Stimulated activated CD4-positive, alpha-beta T cell treated with anti-CD3 and anti-CD28 coated beads, Interleukin-4, amount 100 ng/mL, for 48 hours (primary cell): ENCODE measurements around the gene CCDC167.
A peak's percentile ranks its signal among the peaks of the same experiment; 100 is the strongest.

Source experiments
- DNase-seq, 2 donors: peaks; one replicate each; pipeline ENCODE4 v3.0.0-alpha.2; 2020; ENCODE audit warnings: low read depth in 2 of 2

CCDC167 gene

DNA sequence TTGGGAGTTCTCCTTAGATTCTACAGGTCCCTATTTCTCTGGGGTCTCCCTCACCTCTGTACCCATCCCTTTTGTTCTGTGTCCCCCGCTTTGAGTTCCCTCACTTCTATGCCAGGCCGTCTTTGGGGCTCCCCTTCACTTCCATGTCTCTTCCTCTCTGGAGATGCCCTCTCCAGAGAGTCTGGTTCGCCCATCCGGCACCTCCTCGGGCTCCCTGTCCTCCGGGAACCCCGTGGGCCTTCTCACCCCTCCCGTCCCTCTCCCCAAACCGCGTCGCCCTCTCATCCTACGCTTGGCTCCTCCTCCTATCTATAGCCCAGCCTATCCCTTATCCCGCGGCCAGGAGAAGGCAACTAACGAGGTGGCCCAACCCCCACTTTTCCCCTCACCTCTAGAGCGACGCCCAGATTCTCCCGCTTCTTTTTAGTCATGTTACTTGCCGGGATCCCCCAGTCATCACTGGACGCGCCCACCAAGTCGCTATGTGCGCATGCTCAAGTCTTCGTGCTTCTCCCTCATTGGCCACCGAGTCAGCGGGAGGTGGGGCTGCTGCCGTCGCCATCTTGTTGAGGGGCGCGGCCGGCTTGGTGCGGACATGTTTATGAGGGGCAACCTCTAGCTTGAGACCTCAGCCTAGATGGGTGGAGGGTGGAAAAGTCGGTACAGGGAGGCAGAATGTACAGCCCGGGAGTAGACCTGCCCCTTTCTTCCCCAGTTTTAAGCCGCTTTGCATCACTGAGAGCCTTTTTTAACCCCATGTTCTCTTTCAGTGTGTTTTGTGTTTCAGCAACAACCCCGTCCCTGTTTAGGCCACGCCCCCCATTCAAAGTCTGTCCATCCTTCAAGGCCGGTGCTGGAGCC, at the start of gene CCDC167:
Gene CCDC167 (minus strand): TSS at position 461 of the 861 bp plus-strand sequence. CDS start 30 bp downstream, at position 431.
- peak; percentile 94 to 98 for DNase-seq

DNA sequence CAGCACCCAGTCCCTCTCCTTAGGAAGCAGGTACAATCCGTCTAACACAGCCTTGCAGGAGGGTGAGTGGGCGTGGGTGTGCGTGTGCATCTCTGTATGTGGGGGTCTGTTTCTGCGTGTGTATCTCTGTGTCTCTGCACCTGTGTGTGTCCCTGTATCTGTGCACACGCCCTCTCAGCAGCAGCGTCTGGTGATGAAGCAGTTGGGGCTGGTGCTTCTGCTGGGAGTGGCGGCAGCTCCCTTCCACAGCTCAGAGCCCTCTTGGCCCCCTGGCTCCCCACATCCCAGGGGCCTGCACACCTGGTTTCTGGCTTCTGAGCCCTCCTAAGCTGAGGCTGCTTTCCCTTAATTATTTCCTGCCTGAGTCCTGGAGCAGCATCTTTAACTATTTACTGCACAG, 49.5 kb upstream of the CCDC167 start:
- DNase-seq = no peak

DNA sequence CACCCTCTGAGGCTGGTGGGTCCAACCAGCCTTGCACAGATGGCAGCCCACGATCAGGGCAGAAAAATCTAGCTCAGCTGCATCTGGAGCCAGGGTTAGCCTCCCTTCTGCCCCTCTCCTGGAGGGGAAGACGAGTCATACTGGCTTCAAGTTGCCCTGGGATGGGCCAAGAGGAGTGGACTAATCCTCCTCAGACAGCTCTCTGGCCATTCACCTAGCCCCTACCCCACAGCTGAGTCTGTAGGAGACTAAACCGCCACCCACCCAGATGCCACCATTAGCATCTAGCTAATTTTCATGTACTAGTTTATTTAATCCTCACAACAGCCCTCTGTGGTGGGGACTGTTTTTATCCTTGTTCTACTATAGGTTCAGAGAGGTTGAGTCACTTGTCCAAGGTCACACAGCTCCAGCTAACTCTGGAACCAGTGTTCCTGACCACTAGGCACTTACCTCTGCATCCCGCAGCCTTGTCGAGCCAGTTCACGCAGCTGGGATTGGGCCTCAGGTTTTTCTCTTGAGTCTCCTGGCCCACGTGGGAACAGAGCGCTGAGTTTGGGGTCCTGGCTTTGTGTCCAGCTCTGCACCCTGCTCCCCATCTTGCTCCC, 48.5 kb upstream of the CCDC167 start:
- no peak for DNase-seq

DNA sequence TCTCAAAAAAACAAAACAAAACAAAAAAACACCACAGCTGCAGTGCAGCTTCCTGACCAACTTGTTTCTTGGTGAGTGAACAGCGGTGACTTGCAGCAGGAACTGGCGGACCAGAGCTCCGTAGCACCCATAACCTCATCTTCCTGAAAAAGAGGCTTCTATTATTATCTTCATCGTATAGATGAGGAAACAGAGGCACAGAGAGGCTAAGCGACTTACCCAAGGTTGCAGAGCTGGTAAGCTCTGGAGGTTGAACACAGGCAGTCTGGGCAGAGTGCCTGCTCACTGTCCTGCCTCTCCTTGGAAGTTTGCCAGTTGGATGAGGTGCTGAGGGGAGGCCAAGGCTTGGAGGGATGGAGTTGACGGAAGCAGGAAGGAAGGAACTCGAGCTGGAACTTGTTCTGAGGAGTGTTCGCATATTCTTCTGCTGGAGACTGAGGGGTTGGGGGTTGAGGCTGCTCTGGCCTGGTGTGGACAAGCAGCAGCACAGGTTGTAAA, 47.9 kb upstream of the CCDC167 start:
- no peak for DNase-seq

DNA sequence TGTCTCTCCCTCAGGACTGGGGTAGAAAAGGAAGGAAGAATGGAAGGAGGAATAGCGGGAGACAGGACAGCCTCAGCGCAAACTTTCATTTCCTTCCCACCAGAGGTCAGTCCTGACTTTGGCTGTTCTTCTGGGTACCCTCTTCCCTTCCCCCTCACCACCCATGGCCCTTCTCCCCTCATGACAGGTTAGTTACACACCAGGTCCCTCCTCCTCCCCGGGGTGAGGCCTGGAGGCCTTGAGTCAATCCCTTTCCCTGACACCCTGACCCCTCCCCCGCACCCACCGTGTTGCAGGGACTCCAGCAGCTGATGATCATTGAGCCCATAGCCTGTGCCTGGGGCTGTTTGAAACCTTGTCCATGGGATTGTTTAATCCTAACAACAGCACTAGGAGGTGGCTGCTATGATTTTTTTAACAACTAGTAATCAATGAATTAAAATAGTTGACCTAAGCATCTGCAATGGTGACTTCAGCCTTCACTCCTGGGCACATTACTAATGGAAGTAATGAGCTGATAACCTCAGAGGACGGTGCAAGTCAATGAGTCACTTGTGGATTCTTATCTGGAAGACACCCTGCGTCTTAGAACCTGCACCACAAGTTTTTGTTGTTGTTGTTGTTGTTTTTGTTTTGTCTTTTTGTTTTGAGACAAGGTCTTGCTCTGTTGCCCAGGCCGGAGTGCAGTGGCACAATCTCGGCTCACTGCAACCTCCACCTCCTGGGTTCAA, 46.6 kb upstream of the CCDC167 start:
- DNase-seq = no peak

DNA sequence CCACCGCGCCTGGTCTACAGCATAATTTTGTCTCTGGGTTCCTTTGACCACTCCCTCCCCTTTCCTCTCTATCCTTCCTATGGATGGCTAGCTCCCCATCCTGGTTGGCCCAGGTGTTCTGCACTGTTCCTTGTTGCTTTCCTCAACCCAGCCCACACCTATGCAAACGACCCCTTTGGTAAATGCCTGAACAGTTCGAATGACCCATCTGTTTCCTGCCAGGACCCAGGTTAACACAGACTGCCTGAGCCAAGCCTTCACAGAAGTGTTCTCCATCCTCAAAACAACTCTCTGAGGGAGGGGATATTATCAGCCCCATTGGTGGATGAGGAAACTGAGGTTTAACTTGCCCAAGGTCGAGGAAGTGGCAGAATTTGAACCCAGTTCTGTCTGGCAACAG, 44.8 kb upstream of the CCDC167 start:
- DNase-seq = no peak

DNA sequence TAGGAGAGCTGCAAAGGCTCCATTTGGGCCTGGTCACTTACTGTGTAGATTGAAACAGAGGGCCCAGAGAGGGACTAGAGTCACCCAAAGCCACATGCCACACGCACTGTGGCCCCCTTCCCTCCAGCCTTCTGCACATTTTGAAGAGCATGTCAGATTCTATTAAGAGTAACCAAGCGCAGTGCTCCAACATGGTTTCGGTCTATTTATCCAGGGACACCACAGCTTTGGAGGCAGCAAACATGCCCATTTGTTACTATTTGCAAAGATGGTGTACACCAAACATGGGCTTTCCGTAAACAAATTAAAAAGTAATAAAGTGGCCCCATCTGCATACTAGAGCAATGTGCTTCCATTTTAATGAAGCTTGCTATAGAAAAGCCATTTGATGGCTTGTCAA, 43.7 kb upstream of the CCDC167 start:
- DNase-seq = no peak

DNA sequence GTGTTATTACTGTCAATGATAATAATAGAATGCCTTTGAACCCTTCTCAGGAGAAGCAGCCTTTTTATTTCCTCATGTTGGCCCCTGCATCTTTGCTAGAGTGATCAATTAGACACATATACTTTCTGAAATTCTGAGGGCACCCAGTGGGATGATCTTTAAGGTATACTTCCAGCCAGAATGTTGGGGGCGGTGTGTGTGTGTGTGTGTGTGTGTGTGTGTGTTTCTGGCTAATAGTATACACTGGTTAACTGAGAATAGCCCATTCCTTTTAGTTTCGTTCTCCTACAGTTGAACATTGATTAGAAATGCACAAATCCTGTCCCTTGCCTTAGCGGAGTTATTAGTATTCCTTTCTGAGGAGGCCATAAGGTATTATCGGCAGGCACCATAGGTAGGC, 41.7 kb upstream of the CCDC167 start:
- no peak for DNase-seq

DNA sequence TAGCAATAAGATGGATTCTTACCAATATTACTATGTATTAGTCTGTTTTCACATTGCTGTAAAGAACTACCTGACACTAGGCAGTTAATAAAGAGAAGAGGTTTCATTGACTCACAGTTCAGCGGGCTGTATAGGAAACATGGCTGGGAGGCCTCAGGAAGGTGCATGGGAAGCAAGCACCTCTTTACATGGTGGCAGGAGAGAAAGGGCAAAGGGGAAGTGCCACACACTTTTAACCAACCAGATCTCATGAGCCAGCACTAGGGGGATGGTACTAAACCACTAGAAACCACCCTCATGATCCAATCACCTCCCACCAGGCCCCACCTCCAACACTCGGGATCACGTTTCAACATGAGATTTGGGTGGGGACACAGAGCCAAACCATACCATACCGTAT, 40.7 kb upstream of the CCDC167 start:
- no peak for DNase-seq

DNA sequence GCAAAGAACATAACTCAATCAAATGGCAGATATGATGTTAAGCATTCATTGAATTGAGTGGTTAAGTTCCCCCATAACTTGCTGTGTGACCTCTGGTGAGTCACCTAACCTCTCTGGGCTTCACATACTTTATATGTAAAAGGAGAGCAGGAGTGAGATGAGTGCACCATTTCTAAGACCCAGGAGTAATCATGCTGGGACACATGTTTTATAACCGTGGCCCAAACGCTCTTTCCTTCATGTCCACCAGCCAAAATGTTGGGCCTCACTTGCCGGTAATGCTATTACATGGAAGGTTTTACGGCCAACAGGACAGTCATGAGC, 40.3 kb upstream of the CCDC167 start:
- no peak for DNase-seq

DNA sequence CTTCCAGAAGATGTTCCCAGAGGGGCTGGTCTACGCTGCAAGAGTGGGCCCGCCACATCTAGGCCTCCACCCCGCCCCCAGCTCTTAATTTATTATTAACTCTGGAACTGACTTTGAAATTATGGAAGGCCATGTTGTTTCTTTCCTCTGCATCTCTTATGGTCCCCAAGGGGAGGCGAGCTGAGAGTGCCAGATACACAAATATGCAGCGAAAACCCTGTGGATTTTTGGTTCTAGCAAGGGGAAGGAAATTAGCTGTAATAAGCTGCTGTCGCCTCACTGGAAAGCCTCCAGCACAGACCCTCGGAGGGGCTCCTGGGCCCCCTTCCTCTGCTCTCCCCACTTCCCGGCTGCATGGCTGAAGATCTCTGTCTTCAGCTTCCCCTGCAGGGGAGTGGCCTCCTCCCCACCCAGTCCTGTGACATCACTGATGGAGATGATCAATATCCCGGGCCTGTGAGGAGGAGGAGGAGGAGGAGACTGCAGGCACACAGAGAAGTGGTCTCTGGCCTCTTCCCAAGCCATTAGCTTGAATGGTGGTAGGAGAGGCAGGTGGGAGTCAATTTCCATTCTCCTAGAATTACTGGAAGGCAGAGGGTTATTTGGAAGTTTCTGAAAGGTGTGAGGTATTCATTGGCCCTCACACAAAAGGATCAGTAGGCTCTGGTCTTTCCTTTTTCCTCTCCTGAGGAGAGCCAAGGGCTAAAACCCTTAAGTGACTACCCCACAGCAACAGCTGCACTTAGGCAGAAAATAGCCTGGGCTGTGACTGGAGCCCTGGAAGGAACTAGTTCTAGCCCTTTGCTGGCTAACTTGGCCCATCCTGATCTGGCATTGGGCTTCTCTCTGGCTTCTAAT, 39.7 kb upstream of the CCDC167 start:
- DNase-seq = no peak

DNA sequence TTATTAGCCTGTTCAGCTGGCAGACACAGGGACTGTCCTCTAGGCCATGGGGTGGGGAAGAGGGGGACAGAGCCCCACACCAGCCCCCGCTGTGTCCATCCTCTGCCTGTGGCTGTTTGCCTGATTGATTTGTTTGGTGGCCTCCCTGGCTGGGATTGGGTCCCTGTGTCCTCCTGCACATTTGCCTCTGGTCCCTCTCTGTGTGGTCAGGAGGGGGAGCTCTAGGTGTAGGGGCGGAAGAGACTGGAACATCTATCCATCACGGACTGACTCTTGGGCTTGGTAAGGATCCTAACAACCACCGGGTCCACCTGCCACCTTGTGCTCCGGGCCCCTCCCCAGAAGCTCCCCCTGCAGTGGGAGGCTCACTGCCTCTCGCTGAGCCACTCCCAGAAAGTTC, 38.4 kb upstream of the CCDC167 start:
- DNase-seq = no peak

DNA sequence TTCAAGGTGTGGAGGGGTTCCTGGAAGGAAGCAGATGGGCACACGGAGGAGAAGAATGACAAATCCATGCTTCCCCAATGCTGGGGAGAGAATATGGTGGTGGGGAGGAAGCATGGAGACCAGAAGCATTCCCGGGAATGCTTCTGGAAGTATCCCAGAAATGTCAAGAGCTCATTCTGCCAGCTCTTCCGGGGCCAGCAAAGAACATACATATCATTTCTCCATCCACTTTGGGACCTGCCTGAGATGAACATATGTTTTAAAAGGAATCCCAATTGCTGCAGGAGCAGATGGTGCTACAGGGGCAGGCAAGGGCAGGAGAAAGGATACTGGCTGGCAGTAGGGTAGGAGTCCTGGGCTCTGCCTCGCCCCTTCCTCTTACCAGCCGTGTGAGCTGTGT, 37.9 kb upstream of the CCDC167 start:
- no peak for DNase-seq

DNA sequence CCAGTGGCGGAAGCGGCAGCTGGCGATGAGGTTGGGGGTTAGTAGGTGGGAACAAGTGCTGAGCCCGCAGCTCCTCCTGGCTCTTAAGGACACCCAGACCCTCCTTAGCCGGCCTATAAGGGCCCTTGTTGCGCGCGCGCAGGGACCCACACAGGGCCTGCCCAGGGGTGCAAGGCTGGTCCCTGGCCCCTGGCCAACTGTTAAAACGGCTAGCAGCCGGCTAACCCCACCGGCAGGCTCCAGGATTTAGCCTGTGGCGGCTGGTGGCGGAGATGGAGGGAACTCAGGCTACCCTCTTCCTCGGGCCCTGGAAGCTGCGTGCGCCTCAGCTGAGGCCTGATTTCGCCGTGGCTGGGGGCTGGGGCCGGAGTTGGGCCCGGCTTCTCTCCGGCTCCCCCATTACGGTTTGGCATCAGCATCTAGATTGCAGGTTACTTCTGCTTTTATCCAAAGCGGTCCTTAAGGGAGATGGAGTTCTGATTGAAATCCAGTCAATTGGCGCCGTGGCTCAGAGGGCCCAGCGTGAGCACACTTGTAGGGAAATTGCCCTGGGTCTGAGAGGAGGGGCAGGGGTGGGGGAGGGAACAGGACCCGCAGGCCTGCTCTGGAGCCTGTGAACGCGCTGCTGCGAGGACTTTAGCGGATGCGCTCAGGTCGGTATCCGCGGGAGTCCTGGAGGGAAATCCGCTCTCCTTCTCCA, 36.9 kb upstream of the CCDC167 start:
- no peak for DNase-seq

DNA sequence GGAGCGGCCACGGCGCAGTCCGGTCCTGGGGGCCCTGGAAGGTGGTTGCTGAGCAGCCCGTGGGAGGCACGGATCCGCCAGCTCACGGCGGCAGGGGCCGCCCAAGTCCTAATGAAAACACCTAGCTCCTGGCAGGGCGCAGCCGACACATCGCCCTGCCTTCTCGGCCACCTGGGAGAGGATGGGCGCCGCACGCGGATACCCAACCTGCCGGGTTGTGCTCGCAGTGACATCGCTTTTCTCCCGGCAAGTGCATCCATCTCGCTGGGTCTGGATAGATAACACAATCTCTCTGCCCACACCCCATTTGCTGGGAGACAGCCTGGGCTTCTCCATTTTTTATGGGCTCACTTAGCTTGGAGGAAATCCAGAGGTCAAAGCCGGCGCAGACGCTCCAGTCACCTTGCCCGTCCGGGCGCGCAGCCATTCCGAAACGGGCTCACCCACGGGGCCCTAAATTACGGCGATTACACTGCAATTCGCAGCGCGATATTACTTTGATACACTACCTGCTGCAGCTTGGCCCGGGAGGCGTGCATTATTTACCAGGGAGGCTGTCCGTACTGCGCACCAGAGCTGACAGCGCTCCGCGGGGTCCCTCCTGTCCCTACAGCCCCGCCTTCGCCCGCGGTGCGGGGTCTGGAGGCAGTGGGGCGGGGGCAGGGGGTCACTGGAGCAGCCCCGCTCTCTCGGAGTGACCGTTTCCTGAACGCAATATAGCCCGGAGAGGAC, 36.2 kb upstream of the CCDC167 start:
- DNase-seq = peak in 1 of 2 donors; percentile 18

DNA sequence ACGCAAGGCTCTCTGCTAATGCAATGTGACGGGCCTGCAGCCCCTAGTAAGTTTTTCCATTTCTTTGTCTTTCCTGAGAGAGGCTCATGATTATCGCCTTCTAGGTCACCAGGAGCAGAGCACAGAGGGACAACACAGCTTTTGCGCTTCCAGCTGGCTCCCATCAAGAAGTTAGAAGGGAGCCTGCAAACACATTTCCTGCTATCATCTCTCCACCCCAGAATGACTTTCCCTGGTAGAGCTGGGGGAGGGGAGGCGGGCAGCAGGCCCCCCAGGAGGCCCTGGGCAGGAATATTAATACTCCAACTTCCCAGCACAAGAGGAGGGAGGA, 35.7 kb upstream of the CCDC167 start:
- no peak for DNase-seq

DNA sequence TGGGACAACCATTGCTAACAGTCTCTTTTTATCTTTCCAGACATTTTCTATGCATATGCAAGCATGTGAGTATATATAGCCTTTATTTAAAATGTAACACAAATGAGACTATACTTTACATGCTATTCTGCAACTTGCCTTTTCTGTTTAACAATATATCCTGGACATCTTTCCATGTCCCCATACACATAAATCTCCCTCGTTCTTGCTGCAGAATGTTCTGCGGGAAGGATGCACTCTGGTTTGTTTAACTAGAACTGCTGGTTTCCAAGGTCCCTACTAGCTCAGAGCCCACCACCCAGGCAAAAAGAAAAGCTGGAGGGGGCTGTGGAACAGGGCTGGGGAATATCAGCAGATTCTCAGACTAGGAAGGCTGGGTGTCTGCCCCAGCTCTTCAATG, 35.2 kb upstream of the CCDC167 start:
- no peak for DNase-seq

DNA sequence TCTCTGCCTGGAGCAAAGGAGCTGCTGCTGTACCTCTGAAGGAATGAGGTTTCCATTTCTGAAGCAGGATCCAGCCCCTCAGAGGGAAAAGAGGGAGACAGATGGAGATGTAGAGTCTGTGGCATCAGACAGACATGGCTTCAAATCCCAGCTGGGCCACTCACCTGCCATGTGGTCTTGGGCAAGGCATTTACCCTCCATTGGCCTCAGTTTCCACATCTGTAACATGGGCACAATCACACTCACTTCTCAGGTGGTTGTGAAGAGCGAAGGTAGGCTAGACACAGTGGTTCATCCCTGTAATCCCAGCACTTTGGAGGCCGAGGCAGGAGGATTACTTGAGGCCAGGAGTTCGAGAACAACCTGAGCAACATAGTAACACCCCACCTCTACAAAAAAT, 32.4 kb upstream of the CCDC167 start:
- DNase-seq = no peak

DNA sequence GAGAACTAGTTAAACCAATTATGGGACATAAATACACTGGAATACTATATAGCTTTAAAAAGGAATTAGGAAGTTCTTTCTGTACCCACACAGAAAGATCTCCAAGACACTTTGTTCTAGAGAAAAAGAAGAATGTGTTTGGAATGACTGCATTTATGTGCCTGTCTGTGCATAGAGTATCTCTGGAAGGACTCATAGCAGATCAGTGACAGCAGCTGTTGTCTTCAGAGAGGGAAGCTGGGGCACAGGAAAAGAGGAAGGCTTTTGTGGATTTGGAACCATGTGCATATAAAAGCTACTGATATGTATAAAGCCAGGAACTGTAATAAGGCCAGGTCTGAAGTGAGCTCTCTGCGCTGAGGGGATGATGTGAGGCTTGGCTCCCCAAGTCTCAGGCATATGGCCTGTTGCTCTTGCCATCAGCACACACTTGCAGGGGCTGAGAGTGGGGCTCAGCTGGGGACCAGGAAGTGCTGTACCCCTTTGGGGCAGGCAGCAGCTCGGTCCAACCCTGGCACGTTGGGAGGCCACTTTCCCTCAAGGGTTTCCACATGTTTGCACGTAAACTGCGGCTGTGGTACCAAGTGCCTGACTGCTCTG, 31.8 kb upstream of the CCDC167 start:
- DNase-seq = no peak

DNA sequence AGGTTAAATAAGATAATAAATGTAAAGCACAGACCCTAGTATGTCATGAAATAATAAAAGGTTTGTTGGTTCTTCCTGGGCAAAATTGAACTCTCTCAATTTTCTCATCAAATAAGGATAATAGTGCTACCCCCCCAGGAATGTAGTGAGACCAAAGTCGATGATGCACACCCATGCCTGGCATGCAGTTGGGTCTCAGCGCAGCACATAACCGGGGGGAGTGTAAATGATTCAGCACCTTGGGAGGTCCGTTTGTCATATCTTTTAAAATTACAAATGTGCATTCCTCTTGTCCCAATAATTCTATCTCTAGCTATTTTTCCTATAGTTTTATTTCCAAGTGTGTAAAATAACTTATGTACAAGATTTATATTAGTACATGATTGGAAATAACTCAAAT, 31.3 kb upstream of the CCDC167 start:
- DNase-seq = no peak
